Transverse colon (tissue), 4 donors: ENCODE data around the gene S1PR1.

Experiments used
- CTCF ChIP-seq, 5 experiments: fragments of 200-600 bp in 3 of 5; fragments of 450-650 bp in 2 of 5; sonication (generic) in 3 of 5; IDR thresholded peaks; 1 replicate in 2 of 5; 2 replicates in 3 of 5; pipeline ENCODE4 v1.5.1; 2016 to 2017; ENCODE audit warnings: antibody characterized with exemption in 5 of 5, inconsistent platforms in 3 of 5, mild to moderate bottlenecking in 2 of 5, moderate library complexity in 1 of 5
- POLR2AphosphoS5 ChIP-seq, 3 donors: sonication (generic); formaldehyde crosslinking; IDR thresholded peaks; one replicate each; pipeline ENCODE4 v1.6.1; 2016; ENCODE audit warnings: antibody characterized with exemption in 3 of 3

DNA sequence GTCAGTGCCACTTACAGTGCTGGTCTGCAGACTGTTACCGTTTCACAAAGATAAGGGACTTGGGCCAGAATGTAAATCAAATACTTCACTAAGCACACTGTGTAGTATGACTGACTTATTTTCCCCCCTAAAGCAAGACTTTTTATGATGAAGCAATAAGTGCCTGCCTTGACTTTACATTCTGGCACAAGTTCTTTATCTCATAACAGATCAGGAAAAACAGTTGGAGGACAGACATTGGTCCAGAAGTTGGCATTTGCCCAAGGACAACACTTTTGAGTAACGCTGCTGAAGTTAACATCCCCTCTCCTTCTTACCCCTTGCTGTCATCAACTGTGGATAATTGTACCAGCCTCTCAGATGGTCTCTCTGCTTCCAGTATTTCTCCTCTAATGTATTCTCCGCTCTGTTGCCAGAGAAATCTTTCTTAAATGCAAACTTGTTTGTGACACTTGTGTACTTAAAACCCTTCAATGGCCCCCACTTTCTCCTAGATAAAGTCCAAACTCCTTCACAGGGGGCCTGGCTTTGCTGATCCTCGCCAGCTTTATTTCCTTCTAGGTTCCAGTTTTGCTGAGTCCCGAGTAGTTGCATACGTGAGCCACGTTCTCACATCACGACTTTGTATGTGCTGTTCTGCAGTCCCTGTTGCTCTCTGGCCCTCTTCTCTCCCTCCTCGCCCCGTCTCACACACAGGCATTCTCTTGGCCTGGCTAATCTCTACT lies 45.7 kb downstream of the S1PR1 start:
- TF ChIP-seq CTCF (IDR thresholded peaks at IDR 0.05), result no peak
- TF ChIP-seq POLR2AphosphoS5 (IDR thresholded peaks at IDR 0.05), result no peak
